Parathyroid adenoma (tissue), 2 donors: ENCODE data around the gene CAV1.

ENCODE experiments used
- H2AFZ ChIP-seq: fragments of 300-600 bp; sonication (generic); one replicate; pipeline ENCODE4 v1.7.0; 2017; ENCODE audit warnings: antibody characterized with exemption, mild to moderate bottlenecking
- H3K27ac ChIP-seq: fragments of 300-600 bp; sonication (generic); one replicate; pipeline ENCODE4 v1.7.0; 2017
- H3K27me3 ChIP-seq: fragments of 300-600 bp; sonication (generic); one replicate; pipeline ENCODE4 v1.7.0; 2017; ENCODE audit warnings: low read length; ENCODE audit not compliant: control insufficient read depth, insufficient read depth
- H3K36me3 ChIP-seq: fragments of 300-600 bp; sonication (generic); one replicate; pipeline ENCODE4 v1.7.0; 2017; ENCODE audit warnings: low read length; ENCODE audit not compliant: control insufficient read depth, insufficient read depth
- H3K4me1 ChIP-seq: fragments of 300-600 bp; sonication (generic); one replicate; pipeline ENCODE4 v1.7.0; 2017; ENCODE audit warnings: control low read depth
- H3K4me2 ChIP-seq: fragments of 300-600 bp; sonication (generic); one replicate; pipeline ENCODE4 v1.7.0; 2017; ENCODE audit warnings: low read length
- H3K4me3 ChIP-seq: fragments of 300-600 bp; sonication (generic); one replicate; pipeline ENCODE4 v1.7.0; 2017; ENCODE audit warnings: low read depth, low read length
- H3K79me2 ChIP-seq: fragments of 300-600 bp; sonication (generic); one replicate; pipeline ENCODE4 v1.7.0; 2017; ENCODE audit warnings: control low read depth
- H3K9ac ChIP-seq: fragments of 300-600 bp; sonication (generic); one replicate; pipeline ENCODE4 v1.7.0; 2017; ENCODE audit warnings: mild to moderate bottlenecking
- H3K9me3 ChIP-seq: fragments of 300-600 bp; sonication (generic); one replicate; pipeline ENCODE4 v1.7.0; 2017; ENCODE audit warnings: low read length; ENCODE audit not compliant: control insufficient read depth
- CTCF ChIP-seq: fragments of 300-600 bp; sonication (generic); IDR thresholded peaks from one replicate; pipeline ENCODE4 v1.7.0; 2017; ENCODE audit warnings: antibody characterized with exemption, mild to moderate bottlenecking
- donor health status: primary hyperparathyroidism.

The CAV1 gene

GRCh38 chr7:116528008-116528789, 3.4 kb downstream of the CAV1 start:
- Histone ChIP-seq H3K4me1 (peaks cover 5% of the 10 kb centered on the region), H3K36me3 (no peaks in the 10 kb centered on the region), H3K27ac (no peak overlapping the region), H3K9ac (no peak overlapping the region), H3K9me3 (no peaks in the 10 kb centered on the region), H3K27me3 (peaks cover 3% of the 10 kb centered on the region), H3K4me2 (no peak overlapping the region), H3K79me2 (no peaks in the 10 kb centered on the region), H2AFZ (no peak overlapping the region), H3K4me3 (no peak overlapping the region)
- no peak for TF ChIP-seq CTCF

- peaks cover 5% of the 10 kb centered on the region for H3K4me1 ChIP-seq
- H3K4me3 ChIP-seq, result no peak overlapping the region
- no peaks in the 10 kb centered on the region for H3K36me3 ChIP-seq
Observed at GRCh38 chr7:116529250-116529649, 4.4 kb downstream of the CAV1 start.

GRCh38 chr7:116530107-116530820, 5.4 kb downstream of the CAV1 start:
- Histone ChIP-seq H3K27ac (no peak overlapping the region), H3K4me1 (peaks cover 5% of the 10 kb centered on the region), H2AFZ (no peak overlapping the region), H3K9ac (no peak overlapping the region), H3K9me3 (no peaks in the 10 kb centered on the region), H3K36me3 (no peaks in the 10 kb centered on the region), H3K4me2 (no peak overlapping the region), H3K4me3 (no peak overlapping the region), H3K79me2 (no peaks in the 10 kb centered on the region), H3K27me3 (peaks cover 3% of the 10 kb centered on the region)
- TF ChIP-seq CTCF, result no peak

More at GRCh38 chr7:116529250-116529649, 4.4 kb downstream of the CAV1 start:
- Histone ChIP-seq H2AFZ (no peak overlapping the region), H3K4me2 (no peak overlapping the region), H3K27ac (no peak overlapping the region), H3K27me3 (peaks cover 3% of the 10 kb centered on the region), H3K79me2 (no peaks in the 10 kb centered on the region), H3K9me3 (no peaks in the 10 kb centered on the region), H3K9ac (no peak overlapping the region)
- no peak for TF ChIP-seq CTCF

- Histone ChIP-seq H3K27me3 (no peaks in the 10 kb centered on the region), H3K36me3 (no peaks in the 10 kb centered on the region)
Observed at GRCh38 chr7:116532102-116532688, 7.4 kb downstream of the CAV1 start.

More at GRCh38 chr7:116532102-116532688, 7.4 kb downstream of the CAV1 start:
- Histone ChIP-seq H3K79me2 (no peaks in the 10 kb centered on the region), H3K4me3 (no peak overlapping the region), H3K9ac (no peak overlapping the region), H3K27ac (no peak overlapping the region), H3K4me2 (no peak overlapping the region), H3K9me3 (no peaks in the 10 kb centered on the region), H3K4me1 (no peaks in the 10 kb centered on the region), H2AFZ (no peak overlapping the region)
- TF ChIP-seq CTCF, result no peak
